IPS-15b (cell line): Measurements from ENCODE around the gene GIPR.

Experiments
- H3K27me3 ChIP-seq: one replicate; pipeline ENCODE4 v1.6.1; 2013; ENCODE audit warnings: low read length; ENCODE audit not compliant: control insufficient read depth, insufficient read depth
- H3K36me3 ChIP-seq: one replicate; pipeline ENCODE4 v1.6.1; 2013; ENCODE audit warnings: low read length; ENCODE audit not compliant: control insufficient read depth, insufficient read depth
- H3K4me1 ChIP-seq: one replicate; pipeline ENCODE4 v1.6.1; 2013; ENCODE audit warnings: mild to moderate bottlenecking, low read length; ENCODE audit not compliant: control insufficient read depth, insufficient read depth
- H3K4me3 ChIP-seq: one replicate; pipeline ENCODE4 v1.5.1; 2013; ENCODE audit warnings: low read depth, low read length
- H3K9ac ChIP-seq: one replicate; pipeline ENCODE4 v1.6.1; 2013; ENCODE audit warnings: low read depth, mild to moderate bottlenecking, low read length
- H3K9me3 ChIP-seq: one replicate; pipeline ENCODE4 v1.6.1; 2013; ENCODE audit warnings: mild to moderate bottlenecking, low read length; ENCODE audit not compliant: control insufficient read depth, insufficient read depth

Gene GIPR

DNA sequence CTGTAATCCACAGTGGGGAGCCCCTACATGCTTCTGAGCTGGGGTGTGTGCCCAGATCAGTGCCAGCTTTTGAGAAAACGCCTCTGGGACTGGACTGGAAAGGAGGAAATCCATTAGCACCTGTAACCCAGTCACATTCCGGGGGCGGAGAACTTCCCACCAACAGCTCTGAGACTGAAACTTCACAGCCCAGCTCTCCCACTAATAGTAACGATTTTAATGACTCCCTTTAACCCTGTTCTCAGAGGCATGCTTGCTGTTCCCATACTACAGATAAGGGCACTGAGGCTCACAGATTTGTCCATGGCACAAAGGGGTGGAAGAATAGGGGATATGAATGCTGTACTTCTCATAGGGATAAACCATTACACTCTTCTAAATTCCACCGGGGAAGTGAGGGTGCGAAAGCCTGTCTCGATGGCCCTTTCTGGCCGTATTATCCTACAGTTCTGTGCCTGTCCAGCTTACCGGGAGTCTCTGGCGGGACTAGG lies 61.8 kb downstream of the GIPR start:
- Histone ChIP-seq H3K27me3 (no peaks in the 10 kb centered on the region), H3K4me3 (peak overlapping the region; percentile 88), H3K9ac (peak overlapping the region; percentile 87), H3K9me3 (no peaks in the 10 kb centered on the region), H3K4me1 (peaks cover 8% of the 10 kb centered on the region), H3K36me3 (no peaks in the 10 kb centered on the region)

DNA sequence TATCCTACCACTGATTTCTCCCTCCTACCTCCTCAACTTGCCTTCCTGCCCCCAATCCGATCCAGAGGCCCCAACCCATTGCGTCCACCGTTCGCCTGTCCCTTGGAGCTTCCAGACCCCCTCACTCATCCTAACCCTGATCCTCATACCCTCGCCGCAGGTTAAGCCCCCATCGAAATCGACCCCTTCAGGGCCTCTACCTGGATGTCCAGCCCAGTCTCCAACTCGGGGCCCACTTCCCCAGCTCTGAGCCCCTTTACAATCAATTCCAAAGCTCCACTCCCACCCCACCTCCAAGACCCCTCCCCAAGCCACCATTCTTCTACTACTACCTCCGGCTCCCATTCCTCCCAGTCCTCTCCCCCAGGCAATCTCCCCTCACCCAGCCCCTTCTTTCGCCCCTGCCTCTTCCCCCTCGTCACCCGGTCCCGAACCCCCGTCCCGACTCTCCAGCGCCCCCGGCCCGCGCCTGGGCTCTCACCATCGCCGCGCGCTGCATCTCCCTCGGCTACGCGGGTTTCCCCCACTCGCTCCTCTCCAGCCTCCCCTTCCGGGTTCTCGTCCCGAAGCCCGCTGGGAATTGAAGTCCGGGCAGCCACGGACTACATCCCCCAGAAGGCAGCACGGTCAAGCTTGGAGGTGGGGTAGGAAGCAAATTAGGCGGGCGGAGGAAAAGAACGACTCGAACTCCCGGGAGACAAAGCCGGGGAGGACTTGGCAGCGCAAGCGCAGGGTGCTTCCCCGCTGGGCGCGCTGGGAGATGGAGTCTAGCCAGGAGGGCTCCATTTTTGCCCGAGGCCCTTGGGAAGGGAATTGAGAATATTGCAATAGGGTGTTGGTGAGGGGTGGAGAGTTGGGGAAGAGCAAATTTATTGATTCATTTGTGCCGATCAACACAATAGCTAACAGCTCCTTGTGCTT lies 62.6 kb downstream of the GIPR start, which contains the start of gene FBXO46:
Gene FBXO46, minus strand, starts transcription at position 529 of the 921 bp plus-strand sequence. CDS start 17,401 bp downstream, outside the sequence.
- H3K4me3 ChIP-seq, result peak within 1 kb of the TSS; percentile 88
- H3K9ac ChIP-seq, result peak within 1 kb of the TSS; percentile 87
- H3K36me3 ChIP-seq, result no peaks in the 10 kb centered on the region
- H3K9me3 ChIP-seq, result no peaks in the 10 kb centered on the region
- no peaks in the 10 kb centered on the region for H3K27me3 ChIP-seq
- H3K4me1 ChIP-seq, result peaks cover 8% of the 10 kb centered on the region
